ENCODE data around the gene SRP19.
A peak's percentile ranks its signal among the peaks of the same experiment; 100 is the strongest.

The SRP19 gene

DNA sequence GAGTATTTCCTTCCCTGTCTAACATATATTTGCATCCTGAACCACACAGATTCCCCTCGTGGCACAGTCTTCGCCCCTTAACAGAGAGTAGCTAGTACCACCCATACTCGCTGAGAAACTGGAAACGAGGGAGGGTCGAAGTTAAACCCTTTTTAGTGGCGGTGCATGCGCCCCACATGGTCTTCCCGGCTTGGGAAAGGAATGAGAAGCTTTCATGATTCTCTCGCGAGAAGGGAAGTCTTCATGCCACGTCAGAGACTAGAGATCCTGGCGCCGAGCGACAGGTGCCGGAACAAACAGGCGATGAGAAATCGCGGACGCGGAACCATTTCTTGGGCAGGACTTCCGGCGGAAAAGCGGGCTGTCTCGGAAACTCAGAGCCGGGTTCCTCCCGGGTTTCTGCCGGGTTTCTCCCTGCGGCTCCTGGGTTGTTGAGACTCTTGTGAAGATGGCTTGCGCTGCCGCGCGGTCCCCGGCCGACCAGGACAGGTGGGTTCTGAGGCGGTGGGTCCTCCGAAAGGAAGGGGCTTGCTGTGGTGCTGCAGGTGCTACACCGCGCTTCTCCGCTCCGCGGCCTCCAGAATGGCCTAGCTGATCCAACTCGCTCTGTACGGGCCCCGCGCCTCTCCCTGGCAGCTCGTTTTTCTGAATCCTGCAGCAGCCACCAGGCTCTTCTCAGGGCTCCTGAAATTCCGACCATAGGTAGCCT lies at the start of gene SRP19:
SRP19 (plus strand) TSS at position 359 of the 709 bp plus-strand sequence; CDS start at position 449, 90 bp downstream.
- DNase-seq = peak; percentile 97
- H3K27ac ChIP-seq = peak within 1 kb of the TSS; percentile 74
- H3K4me3 ChIP-seq (ENCODE audit: low read depth, low read length) = peak within 1 kb of the TSS; percentile 84
- TF ChIP-seq, protein P1, sequence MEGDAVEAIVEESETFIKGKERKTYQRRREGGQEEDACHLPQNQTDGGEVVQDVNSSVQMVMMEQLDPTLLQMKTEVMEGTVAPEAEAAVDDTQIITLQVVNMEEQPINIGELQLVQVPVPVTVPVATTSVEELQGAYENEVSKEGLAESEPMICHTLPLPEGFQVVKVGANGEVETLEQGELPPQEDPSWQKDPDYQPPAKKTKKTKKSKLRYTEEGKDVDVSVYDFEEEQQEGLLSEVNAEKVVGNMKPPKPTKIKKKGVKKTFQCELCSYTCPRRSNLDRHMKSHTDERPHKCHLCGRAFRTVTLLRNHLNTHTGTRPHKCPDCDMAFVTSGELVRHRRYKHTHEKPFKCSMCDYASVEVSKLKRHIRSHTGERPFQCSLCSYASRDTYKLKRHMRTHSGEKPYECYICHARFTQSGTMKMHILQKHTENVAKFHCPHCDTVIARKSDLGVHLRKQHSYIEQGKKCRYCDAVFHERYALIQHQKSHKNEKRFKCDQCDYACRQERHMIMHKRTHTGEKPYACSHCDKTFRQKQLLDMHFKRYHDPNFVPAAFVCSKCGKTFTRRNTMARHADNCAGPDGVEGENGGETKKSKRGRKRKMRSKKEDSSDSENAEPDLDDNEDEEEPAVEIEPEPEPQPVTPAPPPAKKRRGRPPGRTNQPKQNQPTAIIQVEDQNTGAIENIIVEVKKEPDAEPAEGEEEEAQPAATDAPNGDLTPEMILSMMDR (IDR thresholded peaks at IDR 0.05; ENCODE audit: low read depth, low read length, missing control alignments) = no peak
- H3K27me3 ChIP-seq (replicated peaks) = no peaks in the 10 kb centered on the region
- H3K36me3 ChIP-seq (replicated peaks) = peaks cover 18% of the 10 kb centered on the region
- in situ Hi-C loops (cut with HindIII; ENCODE audit: low pct_ligation_motif_present, low sequenced_read_pairs) = no loop called here

DNA sequence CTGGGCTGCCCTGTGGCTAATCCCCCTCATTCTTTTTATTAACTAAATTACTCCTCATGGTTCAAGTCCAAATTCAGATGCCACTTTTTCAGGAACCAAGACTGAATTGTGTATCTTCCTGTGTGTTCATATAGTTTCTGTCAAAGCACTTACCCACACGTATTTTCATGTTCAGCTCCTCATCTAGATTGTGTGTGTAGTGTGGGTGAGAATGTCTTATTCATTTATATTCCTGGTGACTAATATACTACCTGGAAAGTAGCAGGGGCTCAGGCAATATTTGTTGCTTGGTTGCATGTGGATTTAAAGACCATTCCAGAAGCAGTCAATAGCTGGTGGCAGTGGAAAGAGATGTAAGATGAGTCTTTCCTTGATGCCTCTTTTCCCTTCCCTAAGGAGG lies 48.5 kb upstream of the SRP19 start:
- H3K4me3 ChIP-seq (ENCODE audit: low read depth, low read length) = no peak overlapping the region
- no peaks in the 10 kb centered on the region for H3K27me3 ChIP-seq (replicated peaks)
- TF ChIP-seq, protein P1 (IDR thresholded peaks at IDR 0.05; ENCODE audit: low read depth, low read length, missing control alignments) = no peak
- H3K27ac ChIP-seq = no peak overlapping the region
- no peak for DNase-seq
- in situ Hi-C loops (cut with HindIII; ENCODE audit: low pct_ligation_motif_present, low sequenced_read_pairs) = no loop called here
- peaks cover 13% of the 10 kb centered on the region for H3K36me3 ChIP-seq (replicated peaks)

DNA sequence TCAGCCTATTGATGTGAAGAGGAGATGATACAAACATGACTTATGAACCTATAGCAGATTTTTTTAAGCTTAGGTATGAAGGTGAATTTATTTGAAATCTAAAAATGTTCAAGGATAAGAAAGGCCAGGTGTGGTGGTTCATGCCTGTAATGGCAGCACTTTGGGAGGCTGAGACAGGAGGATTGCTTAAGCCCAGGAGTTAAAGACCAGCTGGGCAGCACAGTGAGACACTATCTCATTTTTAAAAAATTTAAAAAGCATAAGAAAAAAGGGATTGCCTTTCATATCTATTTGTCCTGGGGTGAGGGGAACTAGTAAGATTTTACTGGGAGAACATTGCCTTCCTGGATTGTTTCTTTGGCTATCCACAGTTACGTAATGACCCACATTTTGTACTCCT lies 40.8 kb upstream of the SRP19 start:
- Histone ChIP-seq H3K27me3 (replicated peaks) (no peaks in the 10 kb centered on the region), H3K4me3 (ENCODE audit: low read depth, low read length) (no peak overlapping the region), H3K36me3 (replicated peaks) (peaks cover 20% of the 10 kb centered on the region), H3K27ac (no peak overlapping the region)
- TF ChIP-seq, protein P1 (IDR thresholded peaks at IDR 0.05; ENCODE audit: low read depth, low read length, missing control alignments) = no peak
- DNase-seq = no peak
- in situ Hi-C loops (cut with HindIII; ENCODE audit: low pct_ligation_motif_present, low sequenced_read_pairs) = no loop called here

DNA sequence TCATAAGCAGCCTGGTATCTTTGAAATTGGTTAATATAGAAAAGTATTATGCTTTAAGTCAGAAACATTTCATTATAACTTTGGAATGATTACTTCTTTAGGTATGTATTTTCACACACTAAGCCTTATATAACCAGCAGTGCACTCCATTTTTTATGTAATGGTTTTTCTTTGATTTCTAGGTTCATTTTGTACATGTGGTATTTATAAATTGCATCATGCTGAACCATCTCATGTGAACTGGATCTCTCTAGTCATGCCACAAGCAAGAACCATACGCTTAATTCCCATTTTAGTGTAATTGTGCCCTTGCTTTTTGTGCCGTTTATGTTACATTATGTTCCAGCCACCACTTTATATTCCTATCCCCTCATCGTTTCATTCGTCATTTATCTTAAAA lies 38.6 kb upstream of the SRP19 start:
- peaks cover 24% of the 10 kb centered on the region for H3K36me3 ChIP-seq (replicated peaks)
- DNase-seq = no peak
- H3K27ac ChIP-seq = no peak overlapping the region
- H3K4me3 ChIP-seq (ENCODE audit: low read depth, low read length) = no peak overlapping the region
- TF ChIP-seq, protein P1 (IDR thresholded peaks at IDR 0.05; ENCODE audit: low read depth, low read length, missing control alignments) = no peak
- in situ Hi-C loops (cut with HindIII; ENCODE audit: low pct_ligation_motif_present, low sequenced_read_pairs) = no loop called here
- no peaks in the 10 kb centered on the region for H3K27me3 ChIP-seq (replicated peaks)

DNA sequence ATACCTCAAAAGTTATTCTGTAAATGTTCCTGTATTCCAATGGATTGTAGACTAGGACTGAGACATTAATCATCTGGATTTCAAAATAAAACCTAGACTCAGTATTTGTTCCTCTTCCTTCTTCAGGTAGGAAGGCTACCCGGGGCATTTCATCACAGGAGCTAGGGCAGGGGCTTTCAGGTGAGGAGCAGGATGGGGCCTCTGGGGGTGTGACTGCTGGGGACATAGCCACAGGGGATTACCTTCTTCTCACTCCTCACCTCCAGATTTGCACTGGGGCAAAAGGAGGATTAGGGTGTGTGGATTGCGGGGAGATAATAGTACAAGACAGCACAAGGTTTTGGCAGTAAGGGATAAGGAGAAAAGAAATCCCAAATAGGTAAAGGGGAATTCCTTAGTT lies 37.9 kb upstream of the SRP19 start:
- in situ Hi-C loops (cut with HindIII; ENCODE audit: low pct_ligation_motif_present, low sequenced_read_pairs) = no loop called here
- Histone ChIP-seq H3K27me3 (replicated peaks) (no peaks in the 10 kb centered on the region), H3K36me3 (replicated peaks) (peaks cover 30% of the 10 kb centered on the region), H3K27ac (no peak overlapping the region), H3K4me3 (ENCODE audit: low read depth, low read length) (no peak overlapping the region)
- TF ChIP-seq, protein P1 (IDR thresholded peaks at IDR 0.05; ENCODE audit: low read depth, low read length, missing control alignments) = no peak
- no peak for DNase-seq

DNA sequence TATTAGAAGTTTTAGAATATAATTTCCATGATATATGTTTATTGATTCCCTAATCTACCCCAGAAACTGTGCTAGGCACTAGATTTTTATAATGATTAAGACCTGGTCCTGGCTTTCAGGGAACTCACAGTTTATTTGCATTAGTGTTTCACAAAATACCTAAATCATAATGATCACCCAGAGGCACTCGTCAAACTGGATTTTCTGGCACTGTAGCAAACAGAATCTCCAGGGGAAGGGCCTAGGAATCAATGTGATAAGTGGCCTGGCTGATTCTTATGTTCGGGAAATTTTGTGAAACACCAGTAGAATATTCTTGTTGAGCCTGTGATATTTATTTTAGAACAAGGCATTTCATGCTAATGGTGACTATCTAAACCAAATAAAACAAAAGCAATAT lies 37.4 kb upstream of the SRP19 start:
- in situ Hi-C loops (cut with HindIII; ENCODE audit: low pct_ligation_motif_present, low sequenced_read_pairs) = no loop called here
- H3K27me3 ChIP-seq (replicated peaks) = no peaks in the 10 kb centered on the region
- no peak overlapping the region for H3K4me3 ChIP-seq (ENCODE audit: low read depth, low read length)
- H3K36me3 ChIP-seq (replicated peaks) = peaks cover 30% of the 10 kb centered on the region
- no peak for DNase-seq
- H3K27ac ChIP-seq = no peak overlapping the region
- TF ChIP-seq, protein P1 (IDR thresholded peaks at IDR 0.05; ENCODE audit: low read depth, low read length, missing control alignments) = no peak
